ENCODE data around the gene C3orf20. TPM values are rescaled to one million over a fixed set of nuclear protein-coding genes. Genes with fewer than 3 reads are reported as not detected.
"Not testable (repeated sequence)": the region's sequence is repeated elsewhere in the genome, so short reads cannot be mapped to it uniquely, and the experiment has no call there.

C3orf20 gene
- total RNA-seq, 1 donor from 2014 or later: not detected

GRCh38 chr3:14647976-14648955, 26.7 kb upstream of the C3orf20 start:
- H3K27me3 Mint-ChIP-seq (ENCODE audit: unreplicated experiment): no peaks in the 10 kb centered on the region
- H3K4me1 Mint-ChIP-seq (ENCODE audit: low read depth, unreplicated experiment): no peaks in the 10 kb centered on the region
- TF ChIP-seq, protein P1, sequence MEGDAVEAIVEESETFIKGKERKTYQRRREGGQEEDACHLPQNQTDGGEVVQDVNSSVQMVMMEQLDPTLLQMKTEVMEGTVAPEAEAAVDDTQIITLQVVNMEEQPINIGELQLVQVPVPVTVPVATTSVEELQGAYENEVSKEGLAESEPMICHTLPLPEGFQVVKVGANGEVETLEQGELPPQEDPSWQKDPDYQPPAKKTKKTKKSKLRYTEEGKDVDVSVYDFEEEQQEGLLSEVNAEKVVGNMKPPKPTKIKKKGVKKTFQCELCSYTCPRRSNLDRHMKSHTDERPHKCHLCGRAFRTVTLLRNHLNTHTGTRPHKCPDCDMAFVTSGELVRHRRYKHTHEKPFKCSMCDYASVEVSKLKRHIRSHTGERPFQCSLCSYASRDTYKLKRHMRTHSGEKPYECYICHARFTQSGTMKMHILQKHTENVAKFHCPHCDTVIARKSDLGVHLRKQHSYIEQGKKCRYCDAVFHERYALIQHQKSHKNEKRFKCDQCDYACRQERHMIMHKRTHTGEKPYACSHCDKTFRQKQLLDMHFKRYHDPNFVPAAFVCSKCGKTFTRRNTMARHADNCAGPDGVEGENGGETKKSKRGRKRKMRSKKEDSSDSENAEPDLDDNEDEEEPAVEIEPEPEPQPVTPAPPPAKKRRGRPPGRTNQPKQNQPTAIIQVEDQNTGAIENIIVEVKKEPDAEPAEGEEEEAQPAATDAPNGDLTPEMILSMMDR (IDR thresholded peaks at IDR 0.05; ENCODE audit: partially characterized antibody, unreplicated experiment): no peak
- peaks cover 5% of the 10 kb centered on the region for H3K9me3 Mint-ChIP-seq (ENCODE audit: unreplicated experiment)
- no peak overlapping the region for H3K27ac Mint-ChIP-seq (ENCODE audit: unreplicated experiment)
- no peaks in the 10 kb centered on the region for H3K36me3 Mint-ChIP-seq (ENCODE audit: unreplicated experiment)
- no peak for DNase-seq
- no peak overlapping the region for H3K4me3 Mint-ChIP-seq (ENCODE audit: unreplicated experiment)

GRCh38 chr3:14649466-14649865, 25.5 kb upstream of the C3orf20 start:
- Mint-ChIP-seq H3K27ac (ENCODE audit: unreplicated experiment) (no peak overlapping the region), H3K4me3 (ENCODE audit: unreplicated experiment) (no peak overlapping the region), H3K36me3 (ENCODE audit: unreplicated experiment) (no peaks in the 10 kb centered on the region), H3K27me3 (ENCODE audit: unreplicated experiment) (no peaks in the 10 kb centered on the region), H3K9me3 (ENCODE audit: unreplicated experiment) (peaks cover 2% of the 10 kb centered on the region), H3K4me1 (ENCODE audit: low read depth, unreplicated experiment) (no peaks in the 10 kb centered on the region)
- DNase-seq: no peak
- TF ChIP-seq, protein P1 (IDR thresholded peaks at IDR 0.05; ENCODE audit: partially characterized antibody, unreplicated experiment): no peak

GRCh38 chr3:14650193-14650592, 24.7 kb upstream of the C3orf20 start:
- Mint-ChIP-seq H3K36me3 (ENCODE audit: unreplicated experiment) (no peaks in the 10 kb centered on the region), H3K9me3 (ENCODE audit: unreplicated experiment) (peaks cover 2% of the 10 kb centered on the region), H3K27ac (ENCODE audit: unreplicated experiment) (no peak overlapping the region), H3K4me1 (ENCODE audit: low read depth, unreplicated experiment) (no peaks in the 10 kb centered on the region), H3K27me3 (ENCODE audit: unreplicated experiment) (no peaks in the 10 kb centered on the region), H3K4me3 (ENCODE audit: unreplicated experiment) (no peak overlapping the region)
- TF ChIP-seq, protein P1 (IDR thresholded peaks at IDR 0.05; ENCODE audit: partially characterized antibody, unreplicated experiment): no peak
- DNase-seq: no peak

- Mint-ChIP-seq H3K27me3 (ENCODE audit: unreplicated experiment) (no peaks in the 10 kb centered on the region), H3K4me3 (ENCODE audit: unreplicated experiment) (peak within 1 kb of the TSS; percentile 100), H3K27ac (ENCODE audit: unreplicated experiment) (peak within 1 kb of the TSS; percentile 84), H3K4me1 (ENCODE audit: low read depth, unreplicated experiment) (no peaks in the 10 kb centered on the region), H3K36me3 (ENCODE audit: unreplicated experiment) (no peaks in the 10 kb centered on the region), H3K9me3 (ENCODE audit: unreplicated experiment) (peaks cover 2% of the 10 kb centered on the region)
- TF ChIP-seq, protein P1 (IDR thresholded peaks at IDR 0.05; ENCODE audit: partially characterized antibody, unreplicated experiment): no peak
- DNase-seq: peak; percentile 90
Observed at GRCh38 chr3:14651440-14652251, 23.3 kb upstream of the C3orf20 start, which contains the start of gene CCDC174. TSS of gene CCDC174 (plus strand) at chr3:14651762. CDS start at chr3:14651837, 75 bp downstream.

DNA sequence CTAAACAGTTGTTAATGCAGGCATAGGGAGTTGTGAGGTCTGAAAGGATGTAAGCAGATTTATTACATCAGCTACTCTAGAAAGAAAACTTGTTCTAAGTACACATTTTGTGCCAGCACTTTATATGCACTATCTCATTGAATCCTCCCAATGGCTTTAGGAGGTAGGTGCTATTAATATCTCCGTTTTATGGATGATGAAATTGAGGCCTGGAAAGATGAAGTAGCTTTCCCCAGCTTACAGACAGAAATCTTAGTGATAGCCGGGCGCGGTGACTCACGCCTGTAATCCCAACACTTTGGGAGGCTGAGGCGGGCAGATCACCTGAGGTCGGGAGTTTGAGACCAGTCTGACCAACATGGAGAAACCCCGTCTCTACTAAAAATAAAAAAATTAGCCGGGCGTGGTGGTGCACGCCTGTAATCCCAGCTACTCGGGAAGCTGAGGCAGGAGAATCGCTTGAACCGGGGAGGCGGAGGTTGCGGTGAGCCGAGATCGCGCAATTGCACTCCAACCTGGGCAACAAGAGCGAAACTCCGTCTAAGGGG, 22.5 kb upstream of the C3orf20 start:
- Mint-ChIP-seq H3K4me3 (ENCODE audit: unreplicated experiment) (peak overlapping the region; percentile 100), H3K27ac (ENCODE audit: unreplicated experiment) (peak overlapping the region; percentile 84)
- not testable (repeated sequence) for H3K27me3 Mint-ChIP-seq (ENCODE audit: unreplicated experiment); H3K9me3 Mint-ChIP-seq (ENCODE audit: unreplicated experiment); H3K36me3 Mint-ChIP-seq (ENCODE audit: unreplicated experiment); DNase-seq; H3K4me1 Mint-ChIP-seq (ENCODE audit: low read depth, unreplicated experiment)

All from glutamatergic neuron (in vitro differentiated cells).